PFSK-1 (cell line): Measurements from ENCODE around the gene OR5H15. TPM values are rescaled to one million over a fixed set of nuclear protein-coding genes. Genes with fewer than 3 reads are reported as not detected.

ENCODE experiments used
- FOXP2 ChIP-seq: optimal IDR thresholded peaks from 2 replicates; pipeline ENCODE3; 2011; ENCODE audit warnings: borderline replicate concordance, control low read depth, inconsistent platforms; ENCODE audit not compliant: insufficient read depth; ENCODE audit errors: extremely low read length, extremely low read depth
- POLR2AphosphoS5 ChIP-seq: IDR thresholded peaks from 2 replicates; pipeline ENCODE4 v1.6.1; 2012; ENCODE audit warnings: low read depth, mild to moderate bottlenecking, control low read depth, low read length, moderate library complexity
- REST ChIP-seq, 2 experiments: IDR thresholded peaks; 2 replicates each; pipeline versions ENCODE4 v1.6.1 to v1.8.0; 2011 to 2012; ENCODE audit warnings: low read depth in 2 of 2, low read length in 2 of 2, control low read depth in 1 of 2, inconsistent platforms in 1 of 2, mild to moderate bottlenecking in 1 of 2, moderate library complexity in 1 of 2; ENCODE audit not compliant: insufficient read depth in 1 of 2
- SIN3A ChIP-seq: IDR thresholded peaks from 2 replicates; pipeline ENCODE4 v1.6.1; 2012; ENCODE audit warnings: mild to moderate bottlenecking, low read length, moderate library complexity, borderline replicate concordance; ENCODE audit not compliant: insufficient read depth
- TAF1 ChIP-seq: IDR thresholded peaks from 2 replicates; pipeline ENCODE4 v1.6.1; 2012; ENCODE audit warnings: low read length, control low read depth, borderline replicate concordance; ENCODE audit not compliant: insufficient read depth
- polyA plus RNA-seq: library from polyadenylated mRNA; unstranded; fragments of >200 nt; gene quantifications from one replicate; pipeline ENCODE4 v1.2.1, GENCODE V29; 2012; ENCODE audit warnings: low read depth, missing spikeins; ENCODE audit not compliant: insufficient read length

The OR5H15 gene
- not detected for polyA plus RNA-seq

- TF ChIP-seq SIN3A (no peak), REST (IDR thresholded peaks at IDR 0.05; ENCODE audit: insufficient read depth in 1 of 2, low read depth in 2 of 2, low read length in 2 of 2) (no peak), POLR2AphosphoS5 (no peak), TAF1 (no peak), FOXP2 (no peak)
Observed at GRCh38 chr3:98166396-98166795, at the start of gene OR5H15. TSS of gene OR5H15 (plus strand) at chr3:98166696. CDS start at chr3:98168700, 2,004 bp downstream.

- no peak for TF ChIP-seq TAF1
- no peak for TF ChIP-seq REST (IDR thresholded peaks at IDR 0.05; ENCODE audit: insufficient read depth in 1 of 2, low read depth in 2 of 2, low read length in 2 of 2)
- no peak for TF ChIP-seq POLR2AphosphoS5
- no peak for TF ChIP-seq FOXP2
- no peak for TF ChIP-seq SIN3A
Observed at GRCh38 chr3:98130421-98130820, 36.1 kb upstream of the OR5H15 start, which contains the start of gene OR5H1. TSS of gene OR5H1 (plus strand) at chr3:98130721. CDS start at chr3:98132698, 1,977 bp downstream.

GRCh38 chr3:98136631-98137030 lies 29.9 kb upstream of the OR5H15 start:
- TF ChIP-seq POLR2AphosphoS5: no peak
- no peak for TF ChIP-seq FOXP2
- no peak for TF ChIP-seq TAF1
- TF ChIP-seq REST (IDR thresholded peaks at IDR 0.05; ENCODE audit: insufficient read depth in 1 of 2, low read depth in 2 of 2, low read length in 2 of 2): no peak
- TF ChIP-seq SIN3A: no peak

- TF ChIP-seq FOXP2 (no peak), SIN3A (no peak), REST (IDR thresholded peaks at IDR 0.05; ENCODE audit: insufficient read depth in 1 of 2, low read depth in 2 of 2, low read length in 2 of 2) (no peak), TAF1 (no peak), POLR2AphosphoS5 (no peak)
Observed at GRCh38 chr3:98140531-98140930, 26.0 kb upstream of the OR5H15 start.

GRCh38 chr3:98147179-98147578 lies 19.3 kb upstream of the OR5H15 start, which contains the start of gene OR5H14:
TSS of gene OR5H14 (plus strand) at chr3:98147479. CDS start at chr3:98149386, 1,907 bp downstream.
- no peak for TF ChIP-seq FOXP2
